K562 (cell line): ENCODE measurements around the gene MRPL4. TPM values are rescaled to one million over a fixed set of nuclear protein-coding genes. Genes with fewer than 3 reads are reported as not detected.

Source experiments
- CTCF ChIP-seq, 3 experiments: IDR thresholded peaks in 2 of 3; conservative IDR thresholded peaks in 1 of 3; 2 replicates each; pipeline ENCODE4 v1.5.1; 2011 to 2012; ENCODE audit warnings: low read length in 3 of 3, mild to moderate bottlenecking in 3 of 3, control low read depth in 2 of 3, improper control_type of control experiment in 1 of 3, inconsistent platforms in 1 of 3, low read depth in 1 of 3, mixed read lengths in 1 of 3, moderate library complexity in 1 of 3; ENCODE audit not compliant: insufficient read depth in 2 of 3
- GABPB2 ChIP-seq: fragments of 250-450 bp; sonication (Bioruptor Pico); conservative IDR thresholded peaks from 2 replicates; pipeline ENCODE4 v1.5.1; 2021; ENCODE audit warnings: mild to moderate bottlenecking
- HMBOX1 ChIP-seq: sonication (generic); IDR thresholded peaks from 2 replicates; pipeline ENCODE4 v1.6.1; 2016
- HNRNPL ChIP-seq: fragments of 200-400 bp; formaldehyde crosslinking; IDR thresholded peaks from 2 replicates; pipeline ENCODE4 v1.6.1; 2017; ENCODE audit warnings: low read depth, mild to moderate bottlenecking, low read length
- KDM1A ChIP-seq, 2 experiments: fragments of 450-650 bp; IDR thresholded peaks; 2 replicates each; pipeline ENCODE4 v1.6.1; 2016; ENCODE audit warnings: mild to moderate bottlenecking in 2 of 2
- KLF16 ChIP-seq: IDR thresholded peaks from 2 replicates; pipeline ENCODE4 v1.6.1; 2016; ENCODE audit warnings: antibody characterized with exemption
- NCOA6 ChIP-seq: fragments of 450-650 bp; IDR thresholded peaks from 2 replicates; pipeline ENCODE4 v1.6.1; 2017; ENCODE audit warnings: mild to moderate bottlenecking
- PHB2 ChIP-seq: fragments of 450-650 bp; IDR thresholded peaks from 2 replicates; pipeline ENCODE4 v1.6.1; 2017; ENCODE audit warnings: low read depth
- PTRF ChIP-seq: fragments of 450-650 bp; IDR thresholded peaks from 2 replicates; pipeline ENCODE4 v1.6.1; 2016; ENCODE audit warnings: mild to moderate bottlenecking, missing genetic modification characterization, missing compliant biosample characterization
- REST ChIP-seq, 2 experiments: fragments of 450-650 bp; formaldehyde crosslinking in 1 of 2; IDR thresholded peaks; 2 replicates each; pipeline versions ENCODE4 v1.4.0 to v1.6.1; 2014 to 2020; ENCODE audit warnings: mild to moderate bottlenecking in 2 of 2, borderline replicate concordance in 1 of 2, low read depth in 1 of 2
- SMARCA5 ChIP-seq: fragments of 450-650 bp; IDR thresholded peaks from 2 replicates; pipeline ENCODE4 v1.6.1; 2016
- SRSF9 ChIP-seq: fragments of 200-400 bp; formaldehyde crosslinking; IDR thresholded peaks from 2 replicates; pipeline ENCODE4 v1.6.1; 2017; ENCODE audit warnings: low read depth, low read length, borderline replicate concordance
- TEAD1 ChIP-seq, 2 experiments: fragments of 450-650 bp in 1 of 2; sonication (generic) in 1 of 2; formaldehyde crosslinking; IDR thresholded peaks; 2 replicates each; pipeline versions ENCODE4 v1.4.0 to v1.8.0; 2020 to 2022; ENCODE audit warnings: mild to moderate bottlenecking in 2 of 2, missing genetic modification reagents in 1 of 2
- USF1 ChIP-seq: sonication (generic); formaldehyde crosslinking; IDR thresholded peaks from 2 replicates; pipeline ENCODE4 v1.9.0; 2022; ENCODE audit warnings: mild to moderate bottlenecking, missing genetic modification reagents
- ZNF431 ChIP-seq: sonication (generic); formaldehyde crosslinking; IDR thresholded peaks from 2 replicates; pipeline ENCODE4 v1.8.0; 2022; ENCODE audit warnings: mild to moderate bottlenecking, missing genetic modification reagents
- polyA plus RNA-seq, 8 experiments: library from polyadenylated mRNA; depleted of rRNA in 4 of 8; stranded (reverse) in 5 of 8; unstranded in 3 of 8; fragments of >200 nt; fragmentation: Nextera tagmentation in 2 of 8; fragmentation: Illumina TruSeq in 1 of 8; extraction: Ambion mirVana in 2 of 8; extraction: Trizol in 1 of 8; gene quantifications; 2 replicates each; pipeline versions ENCODE4 v1.2.1 to v1.2.3, GENCODE V29; 2011 to 2014; ENCODE audit warnings: inconsistent platforms in 1 of 8, missing spikeins in 1 of 8
- total RNA-seq, 7 experiments: library from RNA; depleted of rRNA in 6 of 7; stranded (reverse); fragments of >200 nt in 6 of 7; fragmentation: Illumina TruSeq in 2 of 7; extraction: Trizol in 2 of 7; gene quantifications; 2 replicates each; pipeline versions ENCODE4 v1.2.1 to v1.2.3, GENCODE V29; 2011 to 2021; ENCODE audit warnings: low replicate concordance in 1 of 7

MRPL4 gene
- total and polyA plus RNA-seq, 9 of the 15 experiments (the other 6 are each of a cell fraction or from before 2014, with no cell fraction given) = 1.4 to 239 (median 64.9) TPM

- TF ChIP-seq REST (IDR thresholded peaks at IDR 0.05; ENCODE audit: borderline replicate concordance) (no peak), REST (CRISPR knock-in tag; IDR thresholded peaks at IDR 0.05; ENCODE audit: low read depth) (0 out of 2 replicates have a peak, but pooled peaks have one; percentile 35), PTRF (tag) (no peak), CTCF (IDR thresholded peaks at IDR 0.05 in 2 of 3, conservative IDR thresholded peaks at IDR 0.05 in 1 of 3; ENCODE audit: insufficient read depth in 2 of 3, low read depth in 1 of 3, low read length in 3 of 3) (no peak), KDM1A (IDR thresholded peaks at IDR 0.05) (peak in 1 of 2 experiments; percentile 81; a peak in 3 of 4 replicates), GABPB2 (CRISPR knock-in tag) (0 out of 2 replicates have a peak, but pooled peaks have one; percentile 35), KLF16 (peak; percentile 57; the same call in 1 of the 2 replicates), TEAD1 (CRISPR knock-in tag; IDR thresholded peaks at IDR 0.05) (0 out of 4 replicates have a peak, but pooled peaks of 1 of the 2 experiments have one; percentile 52), PHB2 (peak; percentile 71), USF1 (CRISPR knock-in tag) (0 out of 2 replicates have a peak, but pooled peaks have one; percentile 7), ZNF431 (CRISPR knock-in tag) (peak; percentile 58; the same call in 1 of the 2 replicates), NCOA6 (no peak), HMBOX1 (peak; percentile 69; the same call in 1 of the 2 replicates), SRSF9 (no peak), SMARCA5 (no peak; the same call in 1 of the 2 replicates), HNRNPL (0 out of 2 replicates have a peak, but pooled peaks have one; percentile 79)
Measured at GRCh38 chr19:10299545-10300458, 47.8 kb downstream of the MRPL4 start (continued).
